ENCODE measurements around the gene RNF121.

DNA sequence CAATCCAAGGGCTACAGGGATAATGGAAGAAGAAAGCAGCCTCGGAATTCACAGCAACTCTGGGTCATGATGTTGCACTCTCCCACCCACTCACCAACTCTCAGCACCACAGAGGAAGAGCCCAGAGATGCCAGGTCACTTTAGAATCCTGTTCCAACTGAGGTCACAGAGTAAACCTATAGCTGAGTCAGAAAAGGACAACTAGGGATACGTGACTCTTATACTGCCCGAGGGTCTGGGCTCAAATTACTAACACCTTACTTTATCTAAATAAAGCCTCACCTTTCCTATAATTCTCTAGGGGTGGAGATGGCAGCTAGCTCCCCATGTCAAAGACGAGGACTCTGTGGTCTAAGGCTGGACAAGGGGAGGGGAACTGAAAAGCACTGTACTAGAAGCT lies 94.5 kb downstream of the RNF121 start:
- TF ChIP-seq RAD21 (IDR thresholded peaks at IDR 0.05) = no peak
- TF ChIP-seq, protein P1, sequence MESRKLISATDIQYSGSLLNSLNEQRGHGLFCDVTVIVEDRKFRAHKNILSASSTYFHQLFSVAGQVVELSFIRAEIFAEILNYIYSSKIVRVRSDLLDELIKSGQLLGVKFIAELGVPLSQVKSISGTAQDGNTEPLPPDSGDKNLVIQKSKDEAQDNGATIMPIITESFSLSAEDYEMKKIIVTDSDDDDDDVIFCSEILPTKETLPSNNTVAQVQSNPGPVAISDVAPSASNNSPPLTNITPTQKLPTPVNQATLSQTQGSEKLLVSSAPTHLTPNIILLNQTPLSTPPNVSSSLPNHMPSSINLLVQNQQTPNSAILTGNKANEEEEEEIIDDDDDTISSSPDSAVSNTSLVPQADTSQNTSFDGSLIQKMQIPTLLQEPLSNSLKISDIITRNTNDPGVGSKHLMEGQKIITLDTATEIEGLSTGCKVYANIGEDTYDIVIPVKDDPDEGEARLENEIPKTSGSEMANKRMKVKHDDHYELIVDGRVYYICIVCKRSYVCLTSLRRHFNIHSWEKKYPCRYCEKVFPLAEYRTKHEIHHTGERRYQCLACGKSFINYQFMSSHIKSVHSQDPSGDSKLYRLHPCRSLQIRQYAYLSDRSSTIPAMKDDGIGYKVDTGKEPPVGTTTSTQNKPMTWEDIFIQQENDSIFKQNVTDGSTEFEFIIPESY (IDR thresholded peaks at IDR 0.05) = no peak
- TF ChIP-seq CTCF (IDR thresholded peaks at IDR 0.05; ENCODE audit: low read depth, low read length, missing input control) = no peak
- TF ChIP-seq MAX (IDR thresholded peaks at IDR 0.05) = no peak
- TF ChIP-seq, protein P2, sequence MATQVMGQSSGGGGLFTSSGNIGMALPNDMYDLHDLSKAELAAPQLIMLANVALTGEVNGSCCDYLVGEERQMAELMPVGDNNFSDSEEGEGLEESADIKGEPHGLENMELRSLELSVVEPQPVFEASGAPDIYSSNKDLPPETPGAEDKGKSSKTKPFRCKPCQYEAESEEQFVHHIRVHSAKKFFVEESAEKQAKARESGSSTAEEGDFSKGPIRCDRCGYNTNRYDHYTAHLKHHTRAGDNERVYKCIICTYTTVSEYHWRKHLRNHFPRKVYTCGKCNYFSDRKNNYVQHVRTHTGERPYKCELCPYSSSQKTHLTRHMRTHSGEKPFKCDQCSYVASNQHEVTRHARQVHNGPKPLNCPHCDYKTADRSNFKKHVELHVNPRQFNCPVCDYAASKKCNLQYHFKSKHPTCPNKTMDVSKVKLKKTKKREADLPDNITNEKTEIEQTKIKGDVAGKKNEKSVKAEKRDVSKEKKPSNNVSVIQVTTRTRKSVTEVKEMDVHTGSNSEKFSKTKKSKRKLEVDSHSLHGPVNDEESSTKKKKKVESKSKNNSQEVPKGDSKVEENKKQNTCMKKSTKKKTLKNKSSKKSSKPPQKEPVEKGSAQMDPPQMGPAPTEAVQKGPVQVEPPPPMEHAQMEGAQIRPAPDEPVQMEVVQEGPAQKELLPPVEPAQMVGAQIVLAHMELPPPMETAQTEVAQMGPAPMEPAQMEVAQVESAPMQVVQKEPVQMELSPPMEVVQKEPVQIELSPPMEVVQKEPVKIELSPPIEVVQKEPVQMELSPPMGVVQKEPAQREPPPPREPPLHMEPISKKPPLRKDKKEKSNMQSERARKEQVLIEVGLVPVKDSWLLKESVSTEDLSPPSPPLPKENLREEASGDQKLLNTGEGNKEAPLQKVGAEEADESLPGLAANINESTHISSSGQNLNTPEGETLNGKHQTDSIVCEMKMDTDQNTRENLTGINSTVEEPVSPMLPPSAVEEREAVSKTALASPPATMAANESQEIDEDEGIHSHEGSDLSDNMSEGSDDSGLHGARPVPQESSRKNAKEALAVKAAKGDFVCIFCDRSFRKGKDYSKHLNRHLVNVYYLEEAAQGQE (IDR thresholded peaks at IDR 0.05) = no peak
